Calu3 (cell line): Measurements from ENCODE around the gene EBF4. TPM values are rescaled to one million over a fixed set of nuclear protein-coding genes. Genes with fewer than 3 reads are reported as not detected.

Source experiments
- BruUV-seq: library from RNA; stranded (reverse); fragments of 400-500 nt; replicated peaks from 2 replicates; lab custom pipeline; 2021; lab: Mats Ljungman, UMichigan
- CTCF ChIA-PET: fragments of 300-600 bp; sonication (Branson Sonifier 250); formaldehyde crosslinking; loops from one replicate; lab custom pipeline; 2022; ENCODE audit warnings: antibody characterized with exemption; lab: Charles Lee
- DNase-seq: peaks from one replicate; pipeline ENCODE4 v3.0.0; 2022
- H3K27ac Mint-ChIP-seq: one replicate; pipeline ENCODE4 v1.8.0; 2022; ENCODE audit warnings: mixed read lengths; ENCODE audit not compliant: unreplicated experiment
- H3K27me3 Mint-ChIP-seq: one replicate; pipeline ENCODE4 v1.8.0; 2022; ENCODE audit warnings: mixed read lengths; ENCODE audit not compliant: unreplicated experiment
- H3K36me3 Mint-ChIP-seq: one replicate; pipeline ENCODE4 v1.8.0; 2022; ENCODE audit warnings: mild to moderate bottlenecking, moderate library complexity, mixed read lengths; ENCODE audit not compliant: insufficient read depth, unreplicated experiment
- H3K4me1 Mint-ChIP-seq: one replicate; pipeline ENCODE4 v1.8.0; 2022; ENCODE audit warnings: mild to moderate bottlenecking, low read depth, mixed read lengths; ENCODE audit not compliant: unreplicated experiment
- H3K4me3 Mint-ChIP-seq: one replicate; pipeline ENCODE4 v1.8.0; 2022; ENCODE audit warnings: mild to moderate bottlenecking, low read depth, moderate library complexity, mixed read lengths; ENCODE audit not compliant: unreplicated experiment
- H3K9me3 Mint-ChIP-seq: one replicate; pipeline ENCODE4 v1.8.0; 2022; ENCODE audit warnings: low read depth, mixed read lengths; ENCODE audit not compliant: unreplicated experiment
- CTCF ChIP-seq: fragments of 200-600 bp; IDR thresholded peaks from one replicate; pipeline ENCODE4 v1.8.0; 2022; ENCODE audit warnings: antibody characterized with exemption; ENCODE audit not compliant: unreplicated experiment
- intact Hi-C: fragments of 100-400 bp; cut with micrococcal nuclease; formaldehyde crosslinking; loops from one replicate; pipeline ENCODE4 v1.10.0; 2022; ENCODE audit not compliant: unreplicated experiment
- total RNA-seq: library from RNA; stranded (reverse); gene quantifications from 2 replicates; pipeline ENCODE4 v1.2.3, GENCODE V29; 2022

Gene EBF4
- total RNA-seq, 1 experiment from 2014 or later, result 4.3 TPM

GRCh38 chr20:2757969-2758368, 65.4 kb downstream of the EBF4 start:
- Mint-ChIP-seq H3K36me3 (no peaks in the 10 kb centered on the region), H3K27me3 (peaks cover 60% of the 10 kb centered on the region), H3K4me3 (no peak overlapping the region), H3K9me3 (no peaks in the 10 kb centered on the region), H3K4me1 (no peaks in the 10 kb centered on the region), H3K27ac (no peak overlapping the region)
- no peak for TF ChIP-seq CTCF
- BruUV-seq, result no TSS peak
- DNase-seq, result no peak
- intact Hi-C loops, result no loop called here
- CTCF ChIA-PET, result interaction anchor here (0.5 kb wide), 1 partner anchor 62 kb away, joined by 4 read pairs; no protein-coding TSS in a partner anchor

GRCh38 chr20:2759143-2759542, 66.6 kb downstream of the EBF4 start:
- intact Hi-C loops, result no loop called here
- Mint-ChIP-seq H3K4me3 (no peak overlapping the region), H3K9me3 (no peaks in the 10 kb centered on the region), H3K27me3 (peaks cover 57% of the 10 kb centered on the region), H3K27ac (no peak overlapping the region), H3K4me1 (no peaks in the 10 kb centered on the region), H3K36me3 (no peaks in the 10 kb centered on the region)
- no peak for DNase-seq
- BruUV-seq, result no TSS peak
- TF ChIP-seq CTCF, result no peak
- CTCF ChIA-PET, result no interaction called here

- Mint-ChIP-seq H3K9me3 (no peaks in the 10 kb centered on the region), H3K36me3 (no peaks in the 10 kb centered on the region), H3K4me3 (no peak overlapping the region), H3K27me3 (peaks cover 56% of the 10 kb centered on the region), H3K27ac (no peak overlapping the region), H3K4me1 (no peaks in the 10 kb centered on the region)
- intact Hi-C loops, result no loop called here
- CTCF ChIA-PET, result no interaction called here
- no peak for TF ChIP-seq CTCF
- BruUV-seq, result no TSS peak
- no peak for DNase-seq
These were observed 67.2 kb downstream of the EBF4 start for GRCh38 chr20:2759603-2760296.

- no peak for DNase-seq
- H3K27ac Mint-ChIP-seq, result no peak overlapping the region
- no TSS peak for BruUV-seq
- H3K4me1 Mint-ChIP-seq, result no peaks in the 10 kb centered on the region
- H3K9me3 Mint-ChIP-seq, result no peaks in the 10 kb centered on the region
- no peak for TF ChIP-seq CTCF
- H3K27me3 Mint-ChIP-seq, result peaks cover 49% of the 10 kb centered on the region
- no peak overlapping the region for H3K4me3 Mint-ChIP-seq
- CTCF ChIA-PET, result no interaction called here
- intact Hi-C loops, result no loop called here
- H3K36me3 Mint-ChIP-seq, result no peaks in the 10 kb centered on the region
These were observed 67.8 kb downstream of the EBF4 start for GRCh38 chr20:2760297-2760951.
